ENCODE results near the gene ZSWIM5.
"Not testable (repeated sequence)": the region's sequence is repeated elsewhere in the genome, so short reads cannot be mapped to it uniquely, and the experiment has no call there.

The ZSWIM5 gene

GRCh38 chr1:45016090-45016697 is 190.2 kb downstream of the ZSWIM5 start:
- no peak for DNase-seq

DNA sequence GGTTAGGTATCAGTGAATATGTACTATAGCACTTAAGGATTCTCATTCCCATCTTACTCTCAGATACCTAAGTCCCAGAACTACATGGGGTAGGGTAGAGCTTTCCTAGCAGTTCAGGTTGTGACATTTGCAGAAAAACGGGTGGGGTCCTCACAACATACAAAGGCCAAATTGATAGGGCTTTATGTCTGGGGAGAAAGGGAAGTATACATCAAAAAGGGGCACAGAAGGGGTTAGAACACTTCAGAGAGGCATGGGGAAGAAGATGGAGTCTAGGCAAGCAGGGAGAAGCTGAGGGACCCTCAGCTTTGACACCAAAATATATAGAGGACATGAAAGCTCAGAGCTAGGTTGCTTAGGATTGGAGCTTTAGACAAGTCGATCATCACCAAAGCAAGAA is 190.7 kb downstream of the ZSWIM5 start:
- DNase-seq, result no peak

DNA sequence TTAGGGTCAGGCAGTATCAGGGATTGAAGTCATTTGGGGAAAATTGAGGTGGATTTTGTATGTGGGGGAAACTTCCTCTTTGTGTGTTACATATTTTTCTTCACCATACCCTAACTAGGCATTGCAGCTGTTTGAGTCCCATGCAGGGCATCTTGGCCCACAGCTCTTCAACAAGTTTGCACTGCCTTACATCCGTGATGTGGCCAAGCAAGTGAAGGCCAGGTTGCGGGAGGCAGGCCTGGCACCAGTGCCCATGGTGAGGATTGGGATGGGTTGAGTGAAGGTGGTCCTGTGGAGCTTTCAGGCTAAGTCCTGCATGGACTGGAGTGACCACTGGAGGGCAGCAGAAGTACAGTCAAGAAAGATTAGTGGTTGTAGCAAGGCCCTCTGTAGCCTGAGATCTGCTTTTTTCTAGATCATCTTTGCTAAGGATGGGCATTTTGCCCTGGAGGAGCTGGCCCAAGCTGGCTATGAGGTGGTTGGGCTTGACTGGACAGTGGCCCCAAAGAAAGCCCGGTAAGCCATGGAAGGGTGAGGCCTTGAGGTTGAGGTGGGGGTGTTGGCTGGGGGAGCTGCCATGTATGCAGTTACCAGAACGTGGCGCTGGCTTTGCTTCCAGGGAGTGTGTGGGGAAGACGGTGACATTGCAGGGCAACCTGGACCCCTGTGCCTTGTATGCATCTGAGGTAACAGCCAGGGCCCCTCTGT is 191.9 kb downstream of the ZSWIM5 start:
- peak; percentile 66 for DNase-seq

DNA sequence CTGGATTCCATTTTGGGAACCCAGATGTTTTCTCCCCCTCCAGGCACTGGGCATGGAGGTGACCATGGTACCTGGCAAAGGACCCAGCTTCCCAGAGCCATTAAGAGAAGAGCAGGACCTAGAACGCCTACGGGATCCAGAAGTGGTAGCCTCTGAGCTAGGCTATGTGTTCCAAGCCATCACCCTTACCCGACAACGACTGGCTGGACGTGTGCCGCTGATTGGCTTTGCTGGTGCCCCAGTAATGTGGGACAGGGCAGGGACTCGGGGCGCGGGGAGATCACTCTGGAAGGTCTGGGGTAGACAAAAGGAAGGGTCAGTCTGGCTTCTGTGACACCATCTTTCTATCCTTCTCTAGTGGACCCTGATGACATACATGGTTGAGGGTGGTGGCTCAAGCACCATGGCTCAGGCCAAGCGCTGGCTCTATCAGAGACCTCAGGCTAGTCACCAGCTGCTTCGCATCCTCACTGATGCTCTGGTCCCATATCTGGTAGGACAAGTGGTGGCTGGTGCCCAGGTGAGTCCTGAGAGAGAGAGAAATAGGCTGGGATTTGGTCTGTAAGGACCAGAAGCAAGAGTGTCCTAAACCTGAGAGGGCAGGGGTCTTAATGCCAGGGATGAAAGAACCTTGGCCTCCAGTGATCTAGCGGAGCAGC is 192.7 kb downstream of the ZSWIM5 start:
- no peak for DNase-seq

DNA sequence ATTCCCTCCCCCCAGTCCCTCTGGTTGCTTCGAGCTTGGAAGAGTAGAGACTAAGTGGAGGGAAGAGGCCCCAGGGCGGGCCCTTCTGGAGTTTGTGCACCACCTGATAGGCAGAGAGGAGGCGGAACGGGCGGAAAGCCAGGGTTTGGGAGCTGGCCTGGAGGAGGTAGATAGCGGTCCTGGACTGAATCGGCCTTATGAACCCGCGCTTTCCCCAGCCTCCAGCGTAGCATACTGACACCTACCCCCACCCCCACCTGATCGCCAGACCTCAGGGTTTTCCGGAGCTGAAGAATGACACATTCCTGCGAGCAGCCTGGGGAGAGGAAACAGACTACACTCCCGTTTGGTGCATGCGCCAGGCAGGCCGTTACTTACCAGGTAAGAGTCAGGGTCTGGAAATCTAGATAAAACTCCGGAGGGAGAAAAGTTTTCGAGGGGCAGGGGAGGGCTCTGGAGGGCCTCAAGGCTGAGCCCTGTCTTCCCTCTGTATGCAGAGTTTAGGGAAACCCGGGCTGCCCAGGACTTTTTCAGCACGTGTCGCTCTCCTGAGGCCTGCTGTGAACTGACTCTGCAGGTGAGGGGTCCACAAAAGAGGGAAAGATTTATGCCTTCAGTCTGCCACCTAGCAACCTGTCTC is 193.6 kb downstream of the ZSWIM5 start:
- DNase-seq, result peak; percentile 45

- peak; percentile 97 for DNase-seq
Observed at GRCh38 chr1:45011837-45012638, 194.4 kb downstream of the ZSWIM5 start, which contains the start of gene UROD. UROD (plus strand) TSS chr1:45012254; CDS start chr1:45012266, 12 bp downstream.

GRCh38 chr1:45010855-45011811 is 195.3 kb downstream of the ZSWIM5 start, which contains the start of gene HECTD3:
HECTD3 (minus strand) TSS chr1:45011324; CDS start chr1:45011257, 67 bp downstream.
- peak; percentile 79 for DNase-seq

DNA sequence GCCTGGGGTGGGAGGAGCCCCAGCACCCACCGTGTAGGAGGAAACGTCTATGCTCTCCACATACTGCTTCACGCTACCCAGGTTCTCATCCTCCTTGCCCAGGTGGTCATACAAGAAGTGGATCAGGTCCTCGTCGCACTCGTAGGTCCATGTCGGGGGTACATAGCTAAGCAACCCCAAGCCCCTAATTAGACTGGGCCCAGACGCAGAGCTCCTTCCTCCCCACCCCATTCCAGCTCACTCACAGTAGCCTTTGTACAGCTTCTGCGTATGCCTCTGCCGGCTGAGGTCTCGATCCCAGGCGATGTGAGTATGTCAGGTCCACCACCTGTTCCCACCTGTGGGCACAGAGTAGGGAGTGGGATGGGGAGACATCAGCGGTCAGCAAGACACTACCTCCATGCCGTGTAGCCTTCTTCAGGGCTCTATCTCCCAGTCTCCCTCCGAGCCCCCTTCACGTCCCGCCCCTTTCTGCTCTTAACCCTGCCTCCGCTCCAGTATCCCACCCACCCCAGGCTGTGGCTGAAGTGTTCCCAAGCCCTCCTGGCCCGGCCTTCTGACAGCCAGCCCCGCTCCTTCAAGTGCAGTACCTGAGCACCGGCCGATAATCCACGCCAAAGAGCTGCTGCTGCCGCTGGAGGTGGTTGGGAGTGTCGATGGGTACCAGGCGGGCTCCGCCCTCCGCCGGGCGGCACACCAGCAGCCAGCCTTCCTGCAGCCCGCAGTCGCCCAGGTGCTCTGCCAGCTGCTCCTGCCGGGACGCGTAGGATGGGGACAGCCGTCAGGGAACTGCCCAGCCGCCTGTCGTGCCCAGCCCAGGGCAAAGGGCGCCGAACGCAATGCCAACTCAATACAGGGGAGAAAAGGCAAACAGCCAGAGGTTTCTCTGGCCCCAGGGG is 196.2 kb downstream of the ZSWIM5 start:
- DNase-seq, result peak; percentile 28

DNA sequence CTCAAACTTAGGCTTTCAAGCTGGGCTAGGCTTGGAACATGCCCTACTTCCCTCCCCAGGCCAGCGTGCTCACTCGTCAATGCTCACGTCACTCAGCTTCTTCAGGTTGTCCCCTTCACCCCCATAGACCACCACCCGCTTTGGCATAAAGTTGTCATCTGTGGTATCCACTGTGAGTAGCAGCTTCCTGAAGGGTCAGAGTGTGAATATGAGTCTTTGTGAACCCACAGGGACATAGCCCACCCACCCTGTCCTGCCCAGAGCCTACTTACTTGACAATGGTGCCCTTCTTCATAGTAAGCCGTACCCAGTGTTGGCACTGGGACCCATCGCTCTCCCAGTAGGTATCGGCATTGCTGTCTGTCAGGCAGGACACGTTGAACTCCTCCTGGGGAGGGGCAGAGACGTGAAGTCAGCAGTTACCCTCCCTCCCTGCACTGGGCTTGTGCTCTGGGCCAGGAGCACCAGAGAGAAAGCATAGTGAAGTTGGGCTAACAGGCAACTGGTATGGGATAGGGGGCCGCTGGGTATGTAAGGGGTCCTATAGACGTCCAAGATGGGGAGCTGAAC is 197.0 kb downstream of the ZSWIM5 start:
- no peak for DNase-seq

DNA sequence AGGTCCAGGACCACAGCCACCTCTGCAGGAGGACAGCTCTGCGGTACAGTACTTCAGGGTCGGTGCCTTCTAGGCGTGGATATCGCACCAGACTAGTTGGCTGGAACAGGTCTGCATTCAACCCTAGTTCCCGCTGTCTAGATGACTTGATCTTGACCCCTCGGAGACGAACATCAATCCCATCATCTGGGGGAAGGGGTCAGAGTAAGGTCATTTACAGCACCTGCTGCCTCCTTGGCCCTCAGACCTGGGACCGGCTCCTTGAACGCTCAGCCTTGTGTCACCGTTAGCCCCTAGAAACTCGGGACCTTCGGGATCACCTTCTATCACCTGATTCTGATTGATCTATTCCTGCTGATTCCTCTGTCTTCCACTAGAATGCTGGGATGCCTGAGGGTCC is 197.9 kb downstream of the ZSWIM5 start:
- DNase-seq, result no peak

GRCh38 chr1:45008076-45008475 is 198.3 kb downstream of the ZSWIM5 start:
- no peak for DNase-seq

- no peak for DNase-seq
Observed at GRCh38 chr1:45007311-45007710, 199.1 kb downstream of the ZSWIM5 start.

- DNase-seq, result no peak
Observed at GRCh38 chr1:45005761-45006160, 200.6 kb downstream of the ZSWIM5 start.

DNA sequence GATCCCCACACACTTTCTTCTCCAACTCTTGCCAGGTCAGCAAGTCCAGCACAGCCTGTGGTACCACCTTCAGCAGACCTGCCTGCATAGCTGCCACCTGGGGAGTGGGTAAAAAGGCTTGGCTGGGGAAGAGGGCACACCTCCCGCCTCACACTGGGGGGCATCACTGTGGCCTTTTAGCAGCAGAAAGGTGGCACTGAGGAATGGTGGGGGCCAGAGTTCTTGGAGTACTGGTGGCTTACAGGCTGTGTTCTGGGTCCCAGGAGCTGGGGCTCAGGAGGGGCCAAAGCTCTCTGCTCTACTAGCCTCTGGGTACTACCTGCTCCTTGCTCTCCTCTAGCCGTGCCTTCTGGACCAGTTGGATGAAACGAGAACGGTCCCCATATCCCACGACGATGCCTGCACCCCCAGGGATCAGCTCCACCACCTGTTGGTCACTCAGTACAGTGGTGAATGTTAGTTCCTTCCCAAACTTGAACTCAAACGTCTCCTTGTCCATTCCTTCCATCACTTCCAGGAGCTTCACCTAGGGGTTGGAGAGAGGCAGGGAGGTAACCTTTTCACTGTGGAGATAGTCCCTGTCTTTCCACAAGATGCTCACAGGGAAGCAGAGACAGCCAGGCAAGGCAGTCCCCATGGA is 202.0 kb downstream of the ZSWIM5 start:
- no peak for DNase-seq

DNA sequence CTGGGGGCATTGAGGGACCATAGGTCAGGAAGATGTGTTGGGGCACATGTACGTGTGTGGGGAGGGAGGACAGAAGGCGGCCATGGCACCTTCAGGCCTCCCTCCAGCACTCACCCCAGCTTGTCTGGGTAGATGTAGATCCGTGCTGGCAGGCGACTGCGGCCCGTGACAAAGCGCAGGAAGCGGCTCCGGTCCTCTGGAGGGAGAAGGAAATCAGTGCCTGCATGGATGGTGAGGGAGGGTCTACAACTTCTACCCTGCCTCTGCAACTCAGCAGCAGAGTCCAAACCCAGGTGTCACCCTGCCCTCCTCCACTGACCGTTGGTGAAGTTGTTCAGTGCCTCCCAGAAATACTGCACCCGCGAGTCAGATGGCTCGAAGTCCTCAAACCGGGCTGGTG is 202.7 kb downstream of the ZSWIM5 start:
- DNase-seq, result no peak

- no peak for DNase-seq
Observed at GRCh38 chr1:45002650-45003645, 203.5 kb downstream of the ZSWIM5 start.

GRCh38 chr1:45001576-45001975 is 204.8 kb downstream of the ZSWIM5 start:
- DNase-seq, result not testable (repeated sequence)

- no peak for DNase-seq
Observed at GRCh38 chr1:45001011-45001481, 205.4 kb downstream of the ZSWIM5 start.

Measured in NCI-H345 (cell line).